DMS53 (cell line): Measurements from ENCODE around the gene HMGXB3.
A peak's percentile ranks its signal among the peaks of the same experiment; 100 is the strongest.

ENCODE experiments used
- DNase-seq: peaks from one replicate; lab custom pipeline; 2025; lab: John Stamatoyannopoulos, UW

Gene HMGXB3

GRCh38 chr5:149982505-149982904, 18.0 kb upstream of the HMGXB3 start:
- DNase-seq, result no peak

- no peak for DNase-seq
These were observed 12.4 kb upstream of the HMGXB3 start for GRCh38 chr5:149988126-149988525.

GRCh38 chr5:149990518-149991376, 9.8 kb upstream of the HMGXB3 start:
- DNase-seq, result peak; percentile 92

- no peak for DNase-seq
These were observed 7.1 kb upstream of the HMGXB3 start for GRCh38 chr5:149993471-149993870.

- no peak for DNase-seq
These were observed 4.9 kb upstream of the HMGXB3 start for GRCh38 chr5:149995385-149996204.

- no peak for DNase-seq
These were observed 4.2 kb upstream of the HMGXB3 start for GRCh38 chr5:149996205-149996890.

- DNase-seq, result no peak
These were observed 2.3 kb upstream of the HMGXB3 start for GRCh38 chr5:149998281-149998680.

GRCh38 chr5:149999359-149999758, 1.2 kb upstream of the HMGXB3 start:
- no peak for DNase-seq

- DNase-seq, result no peak
These were observed 678 bp upstream of the HMGXB3 start for GRCh38 chr5:149999866-150000255.

GRCh38 chr5:150000990-150001659, 586 bp downstream of the HMGXB3 start:
- DNase-seq, result peak; percentile 76

GRCh38 chr5:150001660-150002486, 1.3 kb downstream of the HMGXB3 start:
- DNase-seq, result peak; percentile 87

- no peak for DNase-seq
These were observed 5.8 kb downstream of the HMGXB3 start for GRCh38 chr5:150006318-150006717.

- no peak for DNase-seq
These were observed 6.5 kb downstream of the HMGXB3 start for GRCh38 chr5:150007050-150007449.

- no peak for DNase-seq
These were observed 9.3 kb downstream of the HMGXB3 start for GRCh38 chr5:150009671-150010387.

GRCh38 chr5:150013931-150014330, 13.4 kb downstream of the HMGXB3 start:
- no peak for DNase-seq

- DNase-seq, result no peak
These were observed 13.9 kb downstream of the HMGXB3 start for GRCh38 chr5:150014456-150014855.

- no peak for DNase-seq
These were observed 14.9 kb downstream of the HMGXB3 start for GRCh38 chr5:150015415-150015814.

- DNase-seq, result no peak
These were observed 16.0 kb downstream of the HMGXB3 start for GRCh38 chr5:150016537-150016936.

- DNase-seq, result peak; percentile 15
These were observed 16.9 kb downstream of the HMGXB3 start for GRCh38 chr5:150017226-150018005.

GRCh38 chr5:150020249-150020648, 19.7 kb downstream of the HMGXB3 start:
- DNase-seq, result no peak
